Pulmonary artery endothelial cell (primary cell): ENCODE results near the gene KRT79. TPM values are rescaled to one million over a fixed set of nuclear protein-coding genes. Genes with fewer than 3 reads are reported as not detected.

Experiments used
- DNase-seq: peaks from one replicate; pipeline ENCODE4 v3.0.0-alpha.2; 2011; ENCODE audit warnings: low read depth, low spot score
- total RNA-seq: library from RNA; depleted of rRNA; stranded (reverse); fragments of >200 nt; gene quantifications from 2 replicates; pipeline ENCODE4 v1.2.3, GENCODE V29; 2014

Gene KRT79
- total RNA-seq, 1 donor from 2014 or later: not detected

GRCh38 chr12:52791271-52792184, 42.6 kb downstream of the KRT79 start:
- DNase-seq: no peak

- DNase-seq: no peak
Observed at GRCh38 chr12:52790427-52791270, 43.5 kb downstream of the KRT79 start.

GRCh38 chr12:52789637-52790426, 44.3 kb downstream of the KRT79 start:
- no peak for DNase-seq

GRCh38 chr12:52788876-52789636, 45.1 kb downstream of the KRT79 start:
- DNase-seq: no peak

- no peak for DNase-seq
Observed at GRCh38 chr12:52788192-52788875, 45.8 kb downstream of the KRT79 start.

- no peak for DNase-seq
Observed at GRCh38 chr12:52787324-52788191, 46.6 kb downstream of the KRT79 start.

GRCh38 chr12:52784909-52785308, 49.2 kb downstream of the KRT79 start:
- DNase-seq: no peak

- no peak for DNase-seq
Observed at GRCh38 chr12:52783563-52784316, 50.4 kb downstream of the KRT79 start.

GRCh38 chr12:52782502-52782901, 51.6 kb downstream of the KRT79 start:
- no peak for DNase-seq

GRCh38 chr12:52781399-52782082, 52.6 kb downstream of the KRT79 start:
- DNase-seq: no peak

- DNase-seq: no peak
Observed at GRCh38 chr12:52779914-52780313, 54.2 kb downstream of the KRT79 start.

- no peak for DNase-seq
Observed at GRCh38 chr12:52778833-52779232, 55.3 kb downstream of the KRT79 start.

GRCh38 chr12:52777566-52777965, 56.5 kb downstream of the KRT79 start:
- DNase-seq: no peak

- no peak for DNase-seq
Observed at GRCh38 chr12:52776913-52777395, 57.2 kb downstream of the KRT79 start, which contains the start of gene KRT76. Gene KRT76, minus strand, starts transcription at chr12:52777345. Its CDS starts 54 bp downstream, at chr12:52777291.

GRCh38 chr12:52776435-52776834, 57.7 kb downstream of the KRT79 start:
- DNase-seq: no peak

- no peak for DNase-seq
Observed at GRCh38 chr12:52774629-52775250, 59.4 kb downstream of the KRT79 start.

- no peak for DNase-seq
Observed at GRCh38 chr12:52772772-52773171, 61.3 kb downstream of the KRT79 start.
